Measurements from ENCODE around the gene CACNA1C.

Gene CACNA1C

GRCh38 chr12:2312175-2312574 is 259.4 kb downstream of the CACNA1C start:
- no peak for DNase-seq (ENCODE audit: low read depth in 3 of 3, low spot score in 1 of 3)

- no peak for DNase-seq (ENCODE audit: low read depth in 3 of 3, low spot score in 1 of 3)
Measured at GRCh38 chr12:2312770-2313169, 260.0 kb downstream of the CACNA1C start.

- DNase-seq (ENCODE audit: low read depth in 3 of 3, low spot score in 1 of 3): no peak
Measured at GRCh38 chr12:2314492-2314891, 261.7 kb downstream of the CACNA1C start.

GRCh38 chr12:2317772-2318171 is 265.0 kb downstream of the CACNA1C start:
- no peak for DNase-seq (ENCODE audit: low read depth in 3 of 3, low spot score in 1 of 3)

GRCh38 chr12:2318286-2318685 is 265.5 kb downstream of the CACNA1C start:
- DNase-seq (ENCODE audit: low read depth in 3 of 3, low spot score in 1 of 3): no peak

- DNase-seq (ENCODE audit: low read depth in 3 of 3, low spot score in 1 of 3): no peak
Measured at GRCh38 chr12:2319136-2319535, 266.3 kb downstream of the CACNA1C start.

GRCh38 chr12:2319737-2320506 is 267.1 kb downstream of the CACNA1C start:
- DNase-seq (ENCODE audit: low read depth in 3 of 3, low spot score in 1 of 3): no peak

- DNase-seq (ENCODE audit: low read depth in 3 of 3, low spot score in 1 of 3): no peak
Measured at GRCh38 chr12:2320841-2321240, 268.1 kb downstream of the CACNA1C start.

GRCh38 chr12:2322554-2323120 is 269.9 kb downstream of the CACNA1C start:
- DNase-seq (ENCODE audit: low read depth in 3 of 3, low spot score in 1 of 3): no peak

- DNase-seq (ENCODE audit: low read depth in 3 of 3, low spot score in 1 of 3): no peak
Measured at GRCh38 chr12:2323532-2324255, 270.9 kb downstream of the CACNA1C start.

- DNase-seq (ENCODE audit: low read depth in 3 of 3, low spot score in 1 of 3): no peak
Measured at GRCh38 chr12:2324387-2324786, 271.6 kb downstream of the CACNA1C start.

GRCh38 chr12:2325519-2325918 is 272.7 kb downstream of the CACNA1C start:
- DNase-seq (ENCODE audit: low read depth in 3 of 3, low spot score in 1 of 3): no peak

- DNase-seq (ENCODE audit: low read depth in 3 of 3, low spot score in 1 of 3): no peak
Measured at GRCh38 chr12:2326470-2326869, 273.7 kb downstream of the CACNA1C start.

- no peak for DNase-seq (ENCODE audit: low read depth in 3 of 3, low spot score in 1 of 3)
Measured at GRCh38 chr12:2328661-2329060, 275.9 kb downstream of the CACNA1C start.

GRCh38 chr12:2329661-2330210 is 276.9 kb downstream of the CACNA1C start:
- DNase-seq (ENCODE audit: low read depth in 3 of 3, low spot score in 1 of 3): no peak

GRCh38 chr12:2332236-2332635 is 279.4 kb downstream of the CACNA1C start:
- DNase-seq (ENCODE audit: low read depth in 3 of 3, low spot score in 1 of 3): no peak

GRCh38 chr12:2332947-2333346 is 280.2 kb downstream of the CACNA1C start:
- DNase-seq (ENCODE audit: low read depth in 3 of 3, low spot score in 1 of 3): no peak

- no peak for DNase-seq (ENCODE audit: low read depth in 3 of 3, low spot score in 1 of 3)
Measured at GRCh38 chr12:2333491-2334195, 280.9 kb downstream of the CACNA1C start.

- no peak for DNase-seq (ENCODE audit: low read depth in 3 of 3, low spot score in 1 of 3)
Measured at GRCh38 chr12:2334271-2334670, 281.5 kb downstream of the CACNA1C start.

GRCh38 chr12:2334689-2335088 is 281.9 kb downstream of the CACNA1C start:
- no peak for DNase-seq (ENCODE audit: low read depth in 3 of 3, low spot score in 1 of 3)

- DNase-seq (ENCODE audit: low read depth in 3 of 3, low spot score in 1 of 3): no peak
Measured at GRCh38 chr12:2335109-2335508, 282.3 kb downstream of the CACNA1C start.
